HG03354 (cell line): ENCODE results near the gene PPM1E.
"Not testable (repeated sequence)": the region's sequence is repeated elsewhere in the genome, so short reads cannot be mapped to it uniquely, and the experiment has no call there.

ENCODE experiments used
- ATAC-seq: cut with Tn5 transposase; IDR thresholded peaks from one replicate; pipeline ENCODE4 v1.9.1; 2021; ENCODE audit warnings: mild to moderate bottlenecking; ENCODE audit not compliant: unreplicated experiment, poor library complexity, severe bottlenecking

Gene PPM1E

DNA sequence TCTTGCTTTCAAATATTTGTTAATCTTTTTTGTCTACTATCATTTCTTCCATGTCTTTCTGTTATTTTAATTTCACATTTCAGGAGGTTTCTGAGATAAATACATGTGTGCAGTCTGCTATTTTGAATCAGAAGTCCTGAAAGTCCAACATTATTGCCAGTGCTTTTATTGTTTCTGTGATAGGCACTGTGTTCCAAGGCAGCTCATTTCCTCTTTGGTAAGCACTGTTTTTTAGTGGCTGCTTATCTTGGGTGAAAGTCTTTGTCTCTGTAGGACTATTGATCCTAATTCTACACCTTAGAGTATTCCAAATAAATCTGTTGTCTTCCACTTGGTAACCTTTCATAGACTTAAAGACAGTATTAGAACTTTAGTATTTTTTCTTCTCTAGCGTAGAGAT is 76.1 kb downstream of the PPM1E start:
- ATAC-seq, result no peak

DNA sequence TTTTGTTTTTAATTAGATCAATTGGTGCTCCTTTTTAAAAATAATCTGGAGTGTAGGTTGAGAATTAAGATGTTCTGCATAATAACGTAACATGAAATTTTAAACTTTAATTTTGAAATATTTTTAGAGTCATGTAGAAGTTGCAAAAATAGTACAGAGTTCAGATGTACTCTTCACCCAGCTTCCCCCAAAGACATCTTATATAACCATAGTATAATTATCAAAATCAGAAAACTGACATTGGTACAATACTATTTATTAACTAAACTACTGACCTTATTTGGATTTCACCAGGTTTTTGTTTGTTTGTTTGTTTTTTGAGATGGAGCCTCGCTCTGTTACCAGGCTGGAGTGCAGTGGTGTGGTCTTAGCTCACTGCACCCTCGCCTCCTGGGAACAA is 76.9 kb downstream of the PPM1E start:
- ATAC-seq, result no peak

DNA sequence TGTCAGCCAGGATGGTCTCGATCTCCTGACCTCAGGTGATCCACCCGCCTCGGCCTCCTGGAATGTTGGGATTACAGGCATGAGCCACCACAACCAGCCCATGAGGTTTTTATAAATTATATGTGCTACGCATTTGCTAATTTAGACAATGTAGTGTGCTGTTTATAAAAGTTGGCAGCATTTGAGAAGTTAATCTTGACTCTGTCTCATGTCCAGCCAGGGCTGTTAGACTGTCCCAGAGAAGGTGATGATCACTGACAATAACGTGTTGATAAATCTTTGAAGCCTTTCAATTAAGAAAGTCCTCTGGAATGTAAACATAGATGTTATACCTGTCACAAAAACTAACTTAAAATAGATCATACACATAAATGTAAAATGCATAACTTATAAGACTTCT is 82.0 kb downstream of the PPM1E start:
- ATAC-seq, result no peak

DNA sequence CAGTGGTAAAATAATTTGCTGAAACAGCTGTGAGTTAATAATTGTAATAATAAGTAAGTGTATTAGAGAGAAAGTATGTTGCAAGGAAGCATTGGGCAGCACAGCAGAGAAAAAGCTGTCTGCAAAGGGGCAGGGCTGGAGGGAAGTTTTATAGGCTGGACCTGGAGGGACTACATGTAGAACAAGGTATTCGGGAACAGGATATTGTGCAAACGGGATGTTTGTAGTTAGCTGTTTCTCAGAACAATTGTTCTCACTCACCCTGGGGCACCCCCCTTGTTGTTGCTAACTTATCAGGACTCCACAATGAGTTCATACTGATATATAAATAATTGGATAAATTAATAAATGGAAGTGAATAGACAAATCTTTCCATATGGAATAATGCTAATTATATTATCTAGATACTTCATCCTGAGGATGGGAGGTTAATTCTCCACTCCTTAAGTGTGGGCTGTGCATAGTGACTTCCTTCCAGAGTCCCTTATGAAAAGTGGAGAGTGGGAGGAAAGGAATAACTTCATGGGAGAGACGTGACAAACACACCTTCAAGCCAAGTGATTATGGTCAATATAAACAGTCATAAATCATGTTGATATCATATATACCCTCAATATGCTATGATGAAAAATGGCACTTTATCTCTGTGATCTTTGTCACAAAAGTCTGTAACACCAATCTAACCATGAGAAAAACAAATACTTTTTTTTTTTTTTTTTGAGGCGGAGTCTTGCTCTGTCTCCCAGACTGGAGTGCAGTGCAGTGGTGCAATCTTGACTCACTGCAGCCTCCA is 85.4 kb downstream of the PPM1E start:
- no peak for ATAC-seq

DNA sequence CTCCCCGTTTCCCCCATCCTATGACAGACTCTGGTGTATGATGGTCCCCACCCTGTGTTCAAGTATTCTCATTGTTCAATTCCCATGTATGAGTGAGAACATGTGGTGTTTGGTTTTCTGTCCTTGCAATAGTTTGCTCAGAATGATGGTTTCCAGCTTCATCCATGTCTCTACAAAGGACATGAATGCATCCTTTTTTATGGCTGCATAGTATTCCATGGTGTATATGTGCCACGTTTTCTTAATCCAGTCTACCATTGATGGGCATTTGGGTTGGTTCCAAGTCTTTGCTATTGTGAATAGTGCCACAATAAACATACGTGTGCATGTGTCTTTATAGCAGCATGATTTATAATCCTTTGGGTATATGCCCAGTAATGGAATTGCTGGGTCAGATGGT is 90.8 kb downstream of the PPM1E start:
- not testable (repeated sequence) for ATAC-seq

DNA sequence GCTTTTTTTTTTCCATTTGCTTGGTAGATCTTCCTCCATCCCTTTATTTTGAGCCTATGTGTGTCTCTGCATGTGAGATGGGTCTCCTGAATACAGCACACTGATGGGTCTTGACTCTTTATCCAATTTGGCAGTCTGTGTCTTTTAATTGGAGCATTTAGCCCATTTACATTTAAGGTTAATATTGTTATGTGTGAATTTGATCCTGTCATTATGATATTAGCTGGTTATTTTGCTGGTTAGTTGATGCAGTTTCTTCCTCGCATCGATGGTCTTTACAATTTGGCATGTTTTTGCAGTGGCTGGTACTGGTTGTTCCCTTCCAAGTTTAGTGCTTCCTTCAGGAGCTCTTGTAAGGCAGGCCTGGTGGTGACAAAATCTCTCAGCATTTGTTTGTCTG is 94.5 kb downstream of the PPM1E start:
- ATAC-seq, result not testable (repeated sequence)

DNA sequence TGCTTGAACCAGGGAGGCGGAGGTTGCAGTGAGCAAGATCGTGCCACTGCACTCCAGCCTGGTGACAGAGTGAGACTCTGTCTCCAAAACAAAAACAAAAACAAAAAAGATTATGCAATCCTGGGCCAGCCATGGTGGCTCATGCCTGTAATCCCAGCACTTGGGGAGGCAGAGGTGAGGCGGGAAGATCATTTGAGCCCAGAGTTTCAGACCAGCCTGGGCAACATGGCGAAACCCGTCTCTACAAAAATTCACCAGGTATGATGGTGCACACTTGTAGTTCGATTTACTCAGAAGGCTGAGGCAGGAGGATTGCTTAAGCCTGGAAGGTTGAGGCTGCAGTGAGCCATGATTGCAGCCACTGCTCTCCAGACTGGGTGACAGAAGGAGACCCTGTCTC is 109.6 kb downstream of the PPM1E start:
- no peak for ATAC-seq

DNA sequence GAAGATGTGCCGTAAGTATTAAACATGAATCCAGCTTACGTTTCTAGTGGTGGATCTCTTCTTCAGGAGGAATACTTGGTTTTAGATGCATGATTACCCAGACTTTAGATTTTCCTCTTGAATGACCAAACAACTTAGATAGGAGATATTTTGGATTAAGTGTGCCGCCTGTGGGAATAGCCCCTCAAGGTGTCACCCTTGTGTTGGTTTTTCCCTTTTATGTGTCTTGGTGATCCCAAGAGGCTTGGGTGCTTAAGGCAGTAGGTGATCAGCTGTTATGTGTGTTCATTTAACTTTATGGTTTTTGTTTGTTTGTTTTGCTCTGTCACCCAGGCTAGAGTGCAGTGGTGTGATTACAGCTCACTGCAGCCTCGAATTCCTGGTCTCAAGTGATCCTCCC is 115.1 kb downstream of the PPM1E start:
- no peak for ATAC-seq

DNA sequence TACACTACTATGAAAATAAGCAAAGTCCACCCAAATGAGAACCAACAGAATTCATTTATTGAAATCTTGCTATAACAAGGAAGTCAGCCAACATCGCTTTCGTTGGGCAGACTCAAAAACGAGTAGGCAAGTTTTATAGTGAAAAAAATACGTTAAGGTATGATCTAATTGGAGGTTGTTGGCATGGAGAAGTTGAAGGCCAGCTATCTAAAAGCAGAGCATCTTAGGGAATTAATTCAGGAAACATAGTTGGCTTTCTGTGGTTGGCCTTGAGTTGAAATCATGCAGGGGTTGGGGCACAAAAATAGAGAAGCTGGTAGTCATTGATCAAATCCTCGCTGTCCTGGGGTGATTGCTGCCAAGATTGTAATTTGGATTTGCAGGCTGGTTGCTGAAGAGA is 118.3 kb downstream of the PPM1E start:
- no peak for ATAC-seq

DNA sequence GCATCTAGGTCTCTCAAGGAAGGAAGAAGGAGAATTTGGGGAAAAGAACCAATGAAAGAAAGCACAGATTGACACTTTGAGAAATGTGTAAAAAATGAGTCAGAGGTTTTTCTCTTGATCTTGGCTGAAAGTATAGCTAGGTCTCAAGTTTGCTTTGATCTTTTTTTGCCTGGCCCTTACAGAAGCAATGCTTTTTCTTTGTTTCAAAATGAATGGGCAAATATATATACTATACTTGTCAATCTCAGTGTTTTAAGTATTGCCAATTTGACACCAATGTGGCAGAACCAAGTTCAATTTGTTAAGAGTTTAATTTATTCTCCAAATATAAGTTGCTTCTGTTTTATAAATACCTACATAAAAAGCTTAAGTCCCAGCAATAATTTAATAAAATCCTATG is 119.6 kb downstream of the PPM1E start:
- ATAC-seq, result no peak

DNA sequence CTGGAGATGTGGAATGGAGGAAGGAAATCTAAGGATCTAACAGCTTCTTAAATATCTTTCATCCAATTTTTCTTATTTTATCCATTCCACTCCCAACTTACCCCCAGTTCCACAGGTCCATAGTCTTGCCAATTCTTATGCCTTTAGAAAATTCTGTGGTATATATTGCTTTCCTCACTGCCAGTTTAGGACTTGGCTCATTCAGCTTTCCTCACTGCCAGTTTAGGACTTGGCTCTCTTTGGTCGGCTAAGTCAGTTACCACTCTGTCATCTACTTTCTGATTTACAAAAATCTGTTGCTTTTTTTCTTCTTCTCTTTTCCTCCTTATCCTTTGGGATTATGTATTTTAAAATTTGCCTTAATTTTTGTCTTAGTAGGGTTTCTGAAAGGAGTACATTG is 128.5 kb downstream of the PPM1E start:
- no peak for ATAC-seq

DNA sequence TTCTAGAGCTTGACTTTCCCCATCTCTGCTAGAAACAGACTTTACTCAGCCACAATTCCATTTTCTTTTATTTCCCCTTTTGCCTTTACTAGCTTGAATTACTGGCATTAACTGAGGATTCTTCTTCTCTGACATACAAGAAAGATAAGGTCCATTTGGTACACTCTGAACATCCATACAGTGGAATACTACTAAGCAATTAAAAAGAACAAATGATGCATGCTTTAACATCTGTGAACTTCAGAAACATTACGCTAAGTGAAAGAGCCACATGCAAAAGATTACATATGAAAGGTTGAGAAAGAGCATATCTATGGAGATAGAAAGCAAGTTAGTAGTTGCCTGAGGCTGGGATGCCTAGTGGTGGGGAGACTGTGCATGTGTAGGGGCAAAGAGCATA is 130.9 kb downstream of the PPM1E start:
- no peak for ATAC-seq

DNA sequence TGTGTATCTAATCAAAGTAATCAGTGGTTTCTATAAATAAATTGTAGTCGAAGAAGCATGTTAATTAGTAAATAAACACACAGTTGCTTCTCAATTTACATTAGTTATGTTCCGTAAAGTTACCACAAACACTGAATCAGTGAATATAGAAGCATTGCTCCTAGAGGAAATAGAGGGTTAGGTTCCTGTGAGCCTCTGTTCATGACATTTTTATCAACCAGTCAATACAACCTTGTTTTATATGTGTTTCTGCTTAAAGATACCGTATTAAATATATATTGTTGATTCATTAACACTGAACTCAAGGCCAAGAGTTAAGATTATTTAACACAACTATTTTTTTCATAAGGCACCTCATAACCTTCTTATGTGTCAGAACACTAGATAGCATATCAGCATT is 134.3 kb downstream of the PPM1E start:
- no peak for ATAC-seq

DNA sequence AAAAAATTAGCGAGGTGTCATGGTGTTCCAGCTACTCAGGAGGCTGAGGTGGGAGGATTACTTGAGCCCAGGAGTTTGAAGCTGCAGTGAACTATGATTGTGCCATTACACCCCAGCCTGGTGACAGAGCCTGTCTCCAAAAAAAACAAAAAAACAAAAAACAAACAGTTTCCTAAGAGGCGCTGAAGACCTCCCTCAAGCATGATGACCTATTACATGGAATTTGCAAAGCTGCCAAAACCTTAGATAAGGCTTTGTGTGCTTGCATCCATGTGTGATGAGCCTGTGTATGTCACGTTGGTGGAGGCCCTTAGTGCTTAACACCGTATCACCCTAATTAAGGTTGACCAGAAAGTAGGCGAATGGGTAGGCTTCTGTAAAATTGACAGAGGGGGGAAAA is 143.5 kb downstream of the PPM1E start:
- no peak for ATAC-seq

DNA sequence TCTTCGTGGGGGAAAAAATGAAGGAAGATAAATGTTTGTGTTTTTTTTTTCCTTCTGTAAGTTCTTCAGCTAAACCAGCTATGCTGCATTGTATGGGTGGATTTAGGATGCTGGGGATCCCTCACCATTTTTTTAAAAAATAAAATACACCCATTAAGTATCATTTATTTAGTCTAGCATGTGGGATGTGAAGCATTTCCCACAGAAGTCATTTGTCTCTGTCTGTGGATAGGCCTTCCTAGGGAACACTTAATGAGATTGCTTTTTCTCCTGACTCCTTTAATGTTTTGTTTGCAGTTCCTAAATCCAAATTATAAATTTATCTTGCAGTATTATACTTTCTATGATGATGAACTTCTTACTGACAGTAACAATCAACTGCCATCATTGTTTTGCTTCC is 146.7 kb downstream of the PPM1E start:
- no peak for ATAC-seq

DNA sequence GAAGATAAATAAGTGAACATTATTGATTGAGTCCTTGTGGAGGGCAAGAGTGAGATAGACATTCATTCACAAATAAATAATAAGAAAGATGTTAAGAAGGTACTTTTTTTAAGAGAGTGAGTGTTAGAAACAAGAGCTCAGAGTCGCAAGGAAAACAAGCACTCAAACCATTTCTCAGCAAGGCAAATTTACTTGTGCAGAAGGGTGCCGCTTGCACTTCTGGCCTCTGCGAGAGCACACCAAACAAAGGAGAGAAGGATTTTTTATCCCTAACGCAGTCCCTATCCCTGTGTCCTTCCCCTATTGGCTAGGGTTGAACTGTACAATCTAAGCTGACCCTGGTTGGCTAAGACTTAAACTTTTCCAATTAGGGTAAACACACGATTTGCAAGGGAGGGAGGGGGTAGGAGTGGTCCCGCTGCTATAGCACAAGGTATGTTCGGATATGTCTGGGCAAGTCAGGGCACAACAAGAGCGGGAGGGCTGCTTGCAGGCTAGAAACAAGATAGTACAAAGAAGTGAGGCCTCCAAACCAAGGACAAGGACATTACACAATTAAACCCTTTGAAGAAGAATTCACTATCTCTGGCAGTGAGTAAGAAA is 156.2 kb downstream of the PPM1E start:
- no peak for ATAC-seq

DNA sequence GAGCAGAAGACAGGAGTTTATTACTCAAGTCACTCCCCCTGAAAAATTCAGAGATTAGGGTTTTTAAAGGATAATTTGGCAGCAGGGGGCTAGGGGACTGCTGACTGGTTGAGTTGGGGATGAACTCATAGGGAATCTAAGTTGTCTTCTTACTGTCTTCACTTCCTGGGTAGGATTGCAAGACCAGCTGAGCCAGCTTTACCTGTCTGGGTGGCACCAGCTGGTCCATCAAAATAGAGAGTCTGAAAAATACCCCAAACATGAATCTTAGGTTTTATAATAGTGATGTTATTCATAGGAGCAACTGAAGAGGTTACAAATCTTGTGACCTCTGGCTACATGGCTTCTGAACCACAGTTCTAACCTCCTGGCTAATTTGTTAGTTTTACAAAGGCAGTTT is 157.9 kb downstream of the PPM1E start:
- ATAC-seq, result no peak

DNA sequence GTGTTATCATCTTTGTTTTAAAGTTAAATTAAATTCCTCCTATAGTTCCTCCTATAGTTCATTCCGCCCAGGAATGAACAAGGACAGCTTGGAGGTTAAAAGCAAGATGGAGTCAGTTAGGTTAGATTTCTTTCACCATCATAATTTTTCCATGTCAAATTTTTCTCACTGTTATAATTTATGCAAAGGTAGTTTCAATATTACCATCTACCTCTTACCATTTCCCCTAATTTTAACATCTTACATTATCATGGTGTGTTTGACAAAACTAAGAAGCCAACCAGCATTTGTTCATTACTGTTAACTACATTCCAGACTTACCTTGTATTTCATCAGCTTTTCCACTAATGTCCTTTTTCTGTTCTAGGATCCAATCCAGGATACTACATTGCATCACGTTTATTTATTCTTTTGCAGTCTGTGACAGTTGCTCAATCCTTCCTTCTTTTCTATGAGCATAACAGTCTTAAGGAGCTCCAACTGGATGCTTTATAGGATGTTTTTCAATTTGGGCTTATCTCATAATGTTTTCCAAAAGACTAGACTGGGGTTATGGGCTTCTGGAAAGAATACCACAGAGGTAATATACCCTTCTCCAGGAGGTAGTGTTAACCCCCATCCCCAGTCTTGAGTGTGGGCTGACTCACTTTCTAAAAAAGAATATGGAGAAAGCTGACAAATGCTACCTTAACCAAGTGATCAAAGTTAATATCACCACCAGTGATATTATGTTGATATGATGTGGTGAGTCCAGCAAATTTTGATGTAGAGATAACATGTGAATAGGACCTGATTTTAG is 158.5 kb downstream of the PPM1E start:
- no peak for ATAC-seq

DNA sequence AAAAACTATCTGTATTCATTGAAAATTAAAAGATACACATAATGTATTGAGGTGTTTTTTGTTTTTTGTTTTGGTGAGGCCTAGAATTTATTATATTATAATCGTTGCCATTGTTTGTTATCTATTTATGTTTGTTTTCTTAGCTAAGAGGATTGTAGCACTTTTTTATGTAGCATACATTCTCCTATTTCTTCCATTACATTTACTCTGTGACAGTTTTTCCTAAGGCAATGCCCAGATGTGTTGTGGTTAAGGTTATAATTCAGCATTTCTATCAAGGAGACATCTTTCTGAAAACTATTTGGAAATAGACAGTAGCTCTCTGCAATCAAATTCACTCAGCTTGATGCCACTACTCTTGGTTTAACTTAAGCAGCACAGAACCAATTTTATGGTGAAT is 161.6 kb downstream of the PPM1E start:
- ATAC-seq, result no peak

DNA sequence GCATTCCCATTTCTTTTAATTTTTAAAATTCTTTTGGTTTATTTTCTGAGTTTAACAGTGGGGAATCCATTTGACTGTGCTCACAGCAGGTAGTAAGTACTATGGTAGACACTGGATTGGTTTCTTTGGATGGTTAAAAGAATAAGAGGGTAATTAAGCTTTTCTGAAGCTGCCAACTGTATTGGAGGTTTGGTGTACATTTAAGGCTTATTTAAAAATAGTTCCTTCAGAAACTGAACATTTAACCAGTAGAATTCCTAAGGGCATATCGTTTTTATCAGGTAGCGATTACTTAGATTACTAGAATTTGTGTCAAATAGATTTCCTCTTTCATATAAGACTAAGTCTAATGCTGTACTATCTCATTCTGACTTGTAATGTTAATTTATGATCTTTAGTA is 162.4 kb downstream of the PPM1E start:
- no peak for ATAC-seq

DNA sequence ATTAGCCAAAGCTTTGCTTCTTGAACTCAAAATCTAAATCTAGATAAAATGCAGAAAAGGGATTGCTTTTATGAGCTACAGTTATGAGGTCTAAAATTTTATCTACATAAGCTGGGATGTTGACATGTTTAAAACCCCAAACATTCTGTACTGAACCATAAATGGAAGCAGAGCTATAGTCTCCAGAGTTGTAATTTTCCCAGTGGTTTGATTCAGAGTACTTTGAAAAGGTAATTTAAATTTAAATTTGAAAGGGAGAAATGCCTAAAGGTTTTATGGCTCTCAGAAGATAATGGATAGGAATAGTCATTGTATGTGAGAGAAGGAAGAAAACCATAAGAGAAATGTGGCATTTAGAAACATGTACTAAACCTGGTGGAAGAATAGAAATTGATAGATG is 163.2 kb downstream of the PPM1E start:
- no peak for ATAC-seq
